A549 (cell line): ENCODE data around the gene KIF13A.

Source experiments
- HOXA7 ChIP-seq: fragments of 250-450 bp; sonication (Bioruptor Pico); IDR thresholded peaks from 2 replicates; pipeline ENCODE4 v1.5.0; 2020; ENCODE audit warnings: mild to moderate bottlenecking, moderate library complexity
- TF ChIP-seq, protein P1 (sequence below): fragments of >200 bp; sonication (Bioruptor Twin); formaldehyde crosslinking; IDR thresholded peaks from 3 replicates; pipeline ENCODE4 v1.5.1; 2016
- TF ChIP-seq, protein P2 (sequence below): fragments of 450-650 bp; IDR thresholded peaks from 2 replicates; pipeline ENCODE4 v1.6.1; 2014; ENCODE audit warnings: antibody characterized with exemption

DNA sequence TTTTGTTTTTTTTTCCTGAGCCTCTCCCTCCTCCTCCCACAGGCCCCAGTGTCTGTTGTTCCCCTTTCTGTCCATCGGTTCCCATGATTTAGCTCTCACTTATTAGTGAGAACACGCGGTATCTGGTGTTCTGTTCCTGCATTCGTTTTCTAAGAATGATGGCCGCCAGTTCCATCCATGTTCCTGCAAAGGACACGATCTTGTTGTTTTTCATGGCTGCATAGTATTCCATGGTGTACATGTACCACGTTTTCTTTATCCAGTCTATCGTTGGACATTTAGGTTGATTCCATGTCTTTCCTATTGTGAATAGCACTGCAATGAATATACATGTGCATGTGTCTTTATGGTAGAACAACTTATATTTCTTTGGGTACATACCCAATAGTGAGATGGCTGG is 175.1 kb downstream of the KIF13A start:
- TF ChIP-seq, protein P1, sequence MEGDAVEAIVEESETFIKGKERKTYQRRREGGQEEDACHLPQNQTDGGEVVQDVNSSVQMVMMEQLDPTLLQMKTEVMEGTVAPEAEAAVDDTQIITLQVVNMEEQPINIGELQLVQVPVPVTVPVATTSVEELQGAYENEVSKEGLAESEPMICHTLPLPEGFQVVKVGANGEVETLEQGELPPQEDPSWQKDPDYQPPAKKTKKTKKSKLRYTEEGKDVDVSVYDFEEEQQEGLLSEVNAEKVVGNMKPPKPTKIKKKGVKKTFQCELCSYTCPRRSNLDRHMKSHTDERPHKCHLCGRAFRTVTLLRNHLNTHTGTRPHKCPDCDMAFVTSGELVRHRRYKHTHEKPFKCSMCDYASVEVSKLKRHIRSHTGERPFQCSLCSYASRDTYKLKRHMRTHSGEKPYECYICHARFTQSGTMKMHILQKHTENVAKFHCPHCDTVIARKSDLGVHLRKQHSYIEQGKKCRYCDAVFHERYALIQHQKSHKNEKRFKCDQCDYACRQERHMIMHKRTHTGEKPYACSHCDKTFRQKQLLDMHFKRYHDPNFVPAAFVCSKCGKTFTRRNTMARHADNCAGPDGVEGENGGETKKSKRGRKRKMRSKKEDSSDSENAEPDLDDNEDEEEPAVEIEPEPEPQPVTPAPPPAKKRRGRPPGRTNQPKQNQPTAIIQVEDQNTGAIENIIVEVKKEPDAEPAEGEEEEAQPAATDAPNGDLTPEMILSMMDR: no peak
- no peak for TF ChIP-seq HOXA7 (CRISPR knock-in tag)
- TF ChIP-seq, protein P2, sequence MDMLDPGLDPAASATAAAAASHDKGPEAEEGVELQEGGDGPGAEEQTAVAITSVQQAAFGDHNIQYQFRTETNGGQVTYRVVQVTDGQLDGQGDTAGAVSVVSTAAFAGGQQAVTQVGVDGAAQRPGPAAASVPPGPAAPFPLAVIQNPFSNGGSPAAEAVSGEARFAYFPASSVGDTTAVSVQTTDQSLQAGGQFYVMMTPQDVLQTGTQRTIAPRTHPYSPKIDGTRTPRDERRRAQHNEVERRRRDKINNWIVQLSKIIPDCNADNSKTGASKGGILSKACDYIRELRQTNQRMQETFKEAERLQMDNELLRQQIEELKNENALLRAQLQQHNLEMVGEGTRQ: no peak
